ENCODE measurements around the gene C10orf88. TPM values are rescaled to one million over a fixed set of nuclear protein-coding genes. Genes with fewer than 3 reads are reported as not detected.

Gene C10orf88
- polyA plus RNA-seq, 4 donors, result 2.7 to 9.1 (median 4.8) TPM

DNA sequence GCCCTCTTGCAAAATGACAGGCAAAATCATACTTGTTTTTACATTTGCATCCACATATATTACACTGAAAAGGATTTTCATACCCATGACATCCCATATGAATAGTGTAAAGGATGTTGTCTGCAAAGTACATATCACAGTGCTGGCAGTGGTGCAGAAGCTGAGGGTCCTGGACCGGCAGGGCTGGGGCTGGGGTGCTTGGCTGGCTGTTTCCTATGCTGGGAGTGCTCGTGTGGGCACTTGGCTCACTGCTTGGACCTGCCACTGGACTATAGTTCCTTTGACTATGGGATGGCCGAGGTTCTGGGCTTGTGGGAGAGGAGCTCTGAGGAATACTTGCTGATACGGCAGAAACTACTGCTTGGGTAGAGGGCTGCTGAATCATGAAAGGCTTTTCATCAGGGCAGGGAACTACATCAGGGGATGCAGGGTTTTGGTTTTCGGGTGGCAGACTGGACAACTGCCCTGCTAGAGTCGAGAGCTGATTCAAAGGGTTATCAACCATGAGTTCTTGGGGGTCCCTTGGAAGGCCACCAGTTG is 39.8 kb upstream of the C10orf88 start:
- H3K4me3 ChIP-seq (ENCODE audit: low read depth in 1 of 3, low read length in 3 of 3), result no peak overlapping the region
- H3K9me3 ChIP-seq (ENCODE audit: control insufficient read depth in 2 of 2, insufficient read depth in 1 of 2, low read depth in 1 of 2, low read length in 1 of 2), result no peaks in the 10 kb centered on the region
- H3K4me1 ChIP-seq (ENCODE audit: control insufficient read depth in 3 of 3, insufficient read depth in 2 of 3, low read depth in 1 of 3, low read length in 2 of 3), result no peaks in the 10 kb centered on the region
- DNase-seq (no peak), FAIRE-seq (no peak)
- no peak overlapping the region for H3K27ac ChIP-seq (ENCODE audit: low read depth in 1 of 3, low read length in 2 of 3)
- no peaks in the 10 kb centered on the region for H3K27me3 ChIP-seq (ENCODE audit: control insufficient read depth in 3 of 3, insufficient read depth in 3 of 3, low read length in 3 of 3)
- 96 to 97% (median 96%) methylated on average over 6 of the region's 6 CpGs for WGBS, 3 donors
- H3K36me3 ChIP-seq (ENCODE audit: control insufficient read depth in 3 of 3, insufficient read depth in 2 of 3, low read depth in 1 of 3, low read length in 3 of 3), result peaks cover 11 to 13% (median 11%) of the 10 kb centered on the region in 3 donors

GRCh38 chr10:122992031-122992585 is 38.1 kb upstream of the C10orf88 start:
- WGBS, 3 donors, result 78 to 91% (median 84%) methylated on average over 1 of the region's 1 CpG
- FAIRE-seq (no peak), DNase-seq (no peak)
- H3K36me3 ChIP-seq (ENCODE audit: control insufficient read depth in 3 of 3, insufficient read depth in 2 of 3, low read depth in 1 of 3, low read length in 3 of 3), result peaks cover 7 to 11% (median 8%) of the 10 kb centered on the region in 3 donors
- no peaks in the 10 kb centered on the region for H3K9me3 ChIP-seq (ENCODE audit: control insufficient read depth in 2 of 2, insufficient read depth in 1 of 2, low read depth in 1 of 2, low read length in 1 of 2)
- no peak overlapping the region for H3K4me3 ChIP-seq (ENCODE audit: low read depth in 1 of 3, low read length in 3 of 3)
- H3K4me1 ChIP-seq (ENCODE audit: control insufficient read depth in 3 of 3, insufficient read depth in 2 of 3, low read depth in 1 of 3, low read length in 2 of 3), result no peaks in the 10 kb centered on the region
- no peaks in the 10 kb centered on the region for H3K27me3 ChIP-seq (ENCODE audit: control insufficient read depth in 3 of 3, insufficient read depth in 3 of 3, low read length in 3 of 3)
- no peak overlapping the region for H3K27ac ChIP-seq (ENCODE audit: low read depth in 1 of 3, low read length in 2 of 3)

GRCh38 chr10:122990278-122990677 is 36.3 kb upstream of the C10orf88 start:
- WGBS, 3 donors, result 61 to 80% (median 75%) methylated on average over 5 of the region's 5 CpGs
- Histone ChIP-seq H3K36me3 (ENCODE audit: control insufficient read depth in 3 of 3, insufficient read depth in 2 of 3, low read depth in 1 of 3, low read length in 3 of 3) (peaks cover 7 to 8% (median 7%) of the 10 kb centered on the region in 3 donors), H3K4me3 (ENCODE audit: low read depth in 1 of 3, low read length in 3 of 3) (no peak overlapping the region), H3K4me1 (ENCODE audit: control insufficient read depth in 3 of 3, insufficient read depth in 2 of 3, low read depth in 1 of 3, low read length in 2 of 3) (no peaks in the 10 kb centered on the region), H3K27ac (ENCODE audit: low read depth in 1 of 3, low read length in 2 of 3) (no peak overlapping the region), H3K27me3 (ENCODE audit: control insufficient read depth in 3 of 3, insufficient read depth in 3 of 3, low read length in 3 of 3) (no peaks in the 10 kb centered on the region), H3K9me3 (ENCODE audit: control insufficient read depth in 2 of 2, insufficient read depth in 1 of 2, low read depth in 1 of 2, low read length in 1 of 2) (no peaks in the 10 kb centered on the region)
- FAIRE-seq (no peak), DNase-seq (no peak)

- H3K27me3 ChIP-seq (ENCODE audit: control insufficient read depth in 3 of 3, insufficient read depth in 3 of 3, low read length in 3 of 3), result no peaks in the 10 kb centered on the region
- no peaks in the 10 kb centered on the region for H3K4me1 ChIP-seq (ENCODE audit: control insufficient read depth in 3 of 3, insufficient read depth in 2 of 3, low read depth in 1 of 3, low read length in 2 of 3)
- H3K9me3 ChIP-seq (ENCODE audit: control insufficient read depth in 2 of 2, insufficient read depth in 1 of 2, low read depth in 1 of 2, low read length in 1 of 2), result no peaks in the 10 kb centered on the region
- H3K36me3 ChIP-seq (ENCODE audit: control insufficient read depth in 3 of 3, insufficient read depth in 2 of 3, low read depth in 1 of 3, low read length in 3 of 3), result peaks cover 0 to 5% (median 4%) of the 10 kb centered on the region in 3 donors
- no peak overlapping the region for H3K4me3 ChIP-seq (ENCODE audit: low read depth in 1 of 3, low read length in 3 of 3)
- FAIRE-seq, result no peak
- WGBS, 3 donors, result 76 to 94% (median 78%) methylated on average over 2 of the region's 2 CpGs
- DNase-seq, result no peak
- no peak overlapping the region for H3K27ac ChIP-seq (ENCODE audit: low read depth in 1 of 3, low read length in 2 of 3)
Observed at GRCh38 chr10:122988501-122988900, 34.5 kb upstream of the C10orf88 start.

- no peak overlapping the region for H3K4me3 ChIP-seq (ENCODE audit: low read depth in 1 of 3, low read length in 3 of 3)
- DNase-seq (no peak), FAIRE-seq (no peak)
- H3K27ac ChIP-seq (ENCODE audit: low read depth in 1 of 3, low read length in 2 of 3), result no peak overlapping the region
- H3K27me3 ChIP-seq (ENCODE audit: control insufficient read depth in 3 of 3, insufficient read depth in 3 of 3, low read length in 3 of 3), result no peaks in the 10 kb centered on the region
- peaks cover 0 to 5% (median 4%) of the 10 kb centered on the region in 3 donors for H3K36me3 ChIP-seq (ENCODE audit: control insufficient read depth in 3 of 3, insufficient read depth in 2 of 3, low read depth in 1 of 3, low read length in 3 of 3)
- no peaks in the 10 kb centered on the region for H3K9me3 ChIP-seq (ENCODE audit: control insufficient read depth in 2 of 2, insufficient read depth in 1 of 2, low read depth in 1 of 2, low read length in 1 of 2)
- no peaks in the 10 kb centered on the region for H3K4me1 ChIP-seq (ENCODE audit: control insufficient read depth in 3 of 3, insufficient read depth in 2 of 3, low read depth in 1 of 3, low read length in 2 of 3)
- WGBS, 3 donors, result 89 to 93% (median 92%) methylated on average over 6 of the region's 6 CpGs
Observed at GRCh38 chr10:122986335-122986734, 32.3 kb upstream of the C10orf88 start.

GRCh38 chr10:122984708-122985107 is 30.7 kb upstream of the C10orf88 start:
- no peak overlapping the region for H3K4me3 ChIP-seq (ENCODE audit: low read depth in 1 of 3, low read length in 3 of 3)
- WGBS, 3 donors, result 97 to 99% (median 98%) methylated on average over 2 of the region's 2 CpGs
- H3K27ac ChIP-seq (ENCODE audit: low read depth in 1 of 3, low read length in 2 of 3), result no peak overlapping the region
- no peak for FAIRE-seq
- H3K4me1 ChIP-seq (ENCODE audit: control insufficient read depth in 3 of 3, insufficient read depth in 2 of 3, low read depth in 1 of 3, low read length in 2 of 3), result peaks cover 0 to 8% (median 0%) of the 10 kb centered on the region in 3 donors
- H3K9me3 ChIP-seq (ENCODE audit: control insufficient read depth in 2 of 2, insufficient read depth in 1 of 2, low read depth in 1 of 2, low read length in 1 of 2), result no peaks in the 10 kb centered on the region
- no peaks in the 10 kb centered on the region for H3K27me3 ChIP-seq (ENCODE audit: control insufficient read depth in 3 of 3, insufficient read depth in 3 of 3, low read length in 3 of 3)
- H3K36me3 ChIP-seq (ENCODE audit: control insufficient read depth in 3 of 3, insufficient read depth in 2 of 3, low read depth in 1 of 3, low read length in 3 of 3), result peaks cover 0 to 5% (median 4%) of the 10 kb centered on the region in 3 donors
- no peak for DNase-seq

- DNase-seq (no peak), FAIRE-seq (no peak)
- H3K36me3 ChIP-seq (ENCODE audit: control insufficient read depth in 3 of 3, insufficient read depth in 2 of 3, low read depth in 1 of 3, low read length in 3 of 3), result peaks cover 0 to 5% (median 4%) of the 10 kb centered on the region in 3 donors
- 93 to 95% (median 95%) methylated on average over 6 of the region's 6 CpGs for WGBS, 3 donors
- no peaks in the 10 kb centered on the region for H3K9me3 ChIP-seq (ENCODE audit: control insufficient read depth in 2 of 2, insufficient read depth in 1 of 2, low read depth in 1 of 2, low read length in 1 of 2)
- H3K4me3 ChIP-seq (ENCODE audit: low read depth in 1 of 3, low read length in 3 of 3), result no peak overlapping the region
- no peaks in the 10 kb centered on the region for H3K27me3 ChIP-seq (ENCODE audit: control insufficient read depth in 3 of 3, insufficient read depth in 3 of 3, low read length in 3 of 3)
- peaks cover 0 to 10% (median 0%) of the 10 kb centered on the region in 3 donors for H3K4me1 ChIP-seq (ENCODE audit: control insufficient read depth in 3 of 3, insufficient read depth in 2 of 3, low read depth in 1 of 3, low read length in 2 of 3)
- no peak overlapping the region for H3K27ac ChIP-seq (ENCODE audit: low read depth in 1 of 3, low read length in 2 of 3)
Observed at GRCh38 chr10:122983898-122984297, 29.9 kb upstream of the C10orf88 start.

- Histone ChIP-seq H3K4me3 (ENCODE audit: low read depth in 1 of 3, low read length in 3 of 3) (peak overlapping the region in 1 of 3 donors; percentile 70), H3K4me1 (ENCODE audit: control insufficient read depth in 3 of 3, insufficient read depth in 2 of 3, low read depth in 1 of 3, low read length in 2 of 3) (peaks cover 0 to 10% (median 0%) of the 10 kb centered on the region in 3 donors), H3K9me3 (ENCODE audit: control insufficient read depth in 2 of 2, insufficient read depth in 1 of 2, low read depth in 1 of 2, low read length in 1 of 2) (no peaks in the 10 kb centered on the region), H3K27me3 (ENCODE audit: control insufficient read depth in 3 of 3, insufficient read depth in 3 of 3, low read length in 3 of 3) (no peaks in the 10 kb centered on the region), H3K27ac (ENCODE audit: low read depth in 1 of 3, low read length in 2 of 3) (peak overlapping the region in 1 of 3 donors; percentile 47), H3K36me3 (ENCODE audit: control insufficient read depth in 3 of 3, insufficient read depth in 2 of 3, low read depth in 1 of 3, low read length in 3 of 3) (peaks cover 0 to 5% (median 2%) of the 10 kb centered on the region in 3 donors)
- peak in 1 of 2 donors; percentile 21 for DNase-seq
- WGBS, 3 donors, result 22 to 31% (median 30%) methylated on average over 4 of the region's 4 CpGs
- no peak for FAIRE-seq
Observed at GRCh38 chr10:122981066-122981464, 27.0 kb upstream of the C10orf88 start.

Measured in small intestine (tissue), 7 donors.